Stimulated activated CD8-positive, alpha-beta memory T cell treated with anti-CD3 and anti-CD28 coated beads, Interleukin-4, amount 100 ng/mL, for 4 hours (primary cell): ENCODE measurements around the gene COLQ.
A peak's percentile ranks its signal among the peaks of the same experiment; 100 is the strongest.

ENCODE experiments used
- DNase-seq, 2 donors: peaks; one replicate each; pipeline ENCODE4 v3.0.0-alpha.2; 2020; ENCODE audit warnings: low read depth in 2 of 2, low spot score in 1 of 2

The COLQ gene

GRCh38 chr3:15520804-15521572 lies 518 bp downstream of the COLQ start:
- DNase-seq, result no peak

DNA sequence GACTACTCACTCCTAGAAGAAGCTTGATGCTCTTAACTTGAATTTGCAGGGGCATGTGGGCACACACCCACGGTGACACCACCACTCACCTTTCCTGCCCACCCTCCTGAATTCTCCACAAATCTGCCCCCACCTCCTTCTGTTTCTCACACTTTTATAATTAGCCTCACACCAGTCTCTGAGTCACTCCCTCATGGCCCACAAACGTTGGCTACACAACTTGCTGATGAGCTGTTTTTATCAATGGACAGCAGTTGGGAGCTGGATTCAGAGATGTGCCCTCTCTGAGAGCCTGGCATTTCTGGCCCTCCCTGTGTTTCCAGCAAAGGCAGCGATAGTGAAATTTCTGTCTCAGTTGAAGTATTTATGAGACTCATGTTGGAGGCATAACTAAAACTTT lies 1.3 kb downstream of the COLQ start:
- DNase-seq, result peak in 1 of 2 donors; percentile 26

GRCh38 chr3:15519096-15519495 lies 2.4 kb downstream of the COLQ start:
- DNase-seq, result no peak

DNA sequence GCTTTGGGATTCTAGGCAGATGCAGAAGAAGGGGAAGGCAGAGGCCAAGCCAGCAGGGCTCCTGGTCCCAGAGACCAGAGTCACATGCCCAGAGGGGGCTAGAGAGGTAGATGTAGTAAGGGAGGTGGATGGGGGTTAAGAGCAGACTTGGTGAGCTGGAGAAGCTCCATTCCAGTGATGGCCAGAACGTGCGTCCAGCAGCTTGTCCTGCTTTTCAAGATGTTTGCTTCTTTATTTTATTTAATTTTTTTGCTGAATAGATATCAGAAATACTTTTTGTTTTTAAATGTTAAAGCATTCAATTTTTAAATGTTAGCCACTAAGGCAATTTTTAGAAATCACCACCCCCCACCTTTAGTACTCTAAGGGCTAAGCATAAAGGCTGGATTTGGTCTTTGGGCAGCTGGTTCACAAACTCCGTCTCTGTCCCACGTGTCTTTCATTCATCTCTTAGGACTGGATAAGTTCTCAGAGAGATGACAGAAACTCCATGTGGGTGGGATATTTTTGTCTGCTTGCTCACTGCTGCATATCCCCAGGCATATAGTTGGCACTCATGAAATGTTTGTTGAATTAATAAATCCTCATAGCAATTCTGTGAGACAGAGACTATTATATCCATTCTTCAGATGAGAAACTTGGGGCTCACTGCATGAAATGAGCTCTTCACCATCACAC lies 6.7 kb downstream of the COLQ start:
- no peak for DNase-seq

GRCh38 chr3:15513810-15514662 lies 7.5 kb downstream of the COLQ start:
- DNase-seq, result no peak

- no peak for DNase-seq
Observed at GRCh38 chr3:15513116-15513515, 8.4 kb downstream of the COLQ start.

- DNase-seq, result no peak
Observed at GRCh38 chr3:15512166-15512565, 9.3 kb downstream of the COLQ start.

- DNase-seq, result no peak
Observed at GRCh38 chr3:15511156-15511555, 10.3 kb downstream of the COLQ start.

DNA sequence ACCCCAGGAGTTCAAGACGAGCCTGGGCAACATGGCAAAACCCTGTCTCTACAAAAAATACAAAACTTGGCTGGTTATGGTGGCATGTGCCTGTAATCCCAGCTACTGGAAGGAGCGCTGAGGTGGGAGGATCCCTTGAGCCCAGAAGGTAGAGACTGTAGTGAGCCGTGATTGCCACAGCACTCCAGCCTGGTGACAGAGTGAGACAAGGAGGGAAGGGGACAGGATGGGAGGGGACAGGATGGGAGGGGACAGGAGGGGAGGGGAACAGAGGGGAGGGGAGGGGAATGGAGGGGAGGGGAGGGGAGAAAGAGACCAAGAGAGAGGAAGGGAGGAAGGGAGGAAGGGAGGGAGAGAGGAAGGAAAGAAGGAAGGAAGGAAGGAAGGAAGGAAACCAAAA lies 11.0 kb downstream of the COLQ start:
- DNase-seq, result no peak

DNA sequence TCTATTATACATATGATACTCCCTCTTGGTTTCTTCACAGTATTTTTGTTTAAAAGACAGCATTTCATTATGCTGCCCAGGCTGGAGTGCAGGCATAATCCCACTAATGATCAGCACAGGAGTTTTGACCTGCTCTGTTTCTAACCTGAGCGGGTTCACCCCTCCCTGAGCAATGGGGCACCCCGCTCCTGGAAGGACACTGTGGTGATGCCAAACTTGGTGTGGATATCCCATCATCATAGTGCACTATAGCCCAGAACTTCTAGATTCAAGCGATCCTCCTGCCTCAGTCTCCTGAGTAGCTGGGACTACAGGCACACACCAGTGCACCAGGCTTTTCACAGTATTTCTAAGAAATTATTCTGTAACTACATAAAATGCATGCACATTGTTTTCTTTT lies 14.9 kb downstream of the COLQ start:
- DNase-seq, result no peak

GRCh38 chr3:15505479-15506165 lies 15.9 kb downstream of the COLQ start:
- DNase-seq, result no peak

DNA sequence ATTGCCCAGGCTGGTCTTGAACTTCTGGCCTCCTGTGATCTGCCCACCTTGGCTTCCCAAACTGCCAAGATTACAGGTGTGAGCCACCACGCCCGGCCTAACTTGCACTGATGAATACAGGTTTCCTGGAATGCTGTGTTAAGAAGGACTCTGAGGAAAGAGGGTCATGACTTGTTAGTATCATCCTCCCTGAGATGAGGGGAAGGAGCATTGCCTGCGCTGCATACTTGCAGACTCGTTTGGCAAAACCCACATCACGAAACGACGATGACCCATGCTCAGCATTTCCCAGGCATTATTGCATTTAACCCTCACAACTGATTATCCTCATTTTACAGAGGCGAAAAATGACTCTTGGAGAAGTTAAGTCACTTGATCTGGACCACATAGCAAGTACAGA lies 18.9 kb downstream of the COLQ start:
- no peak for DNase-seq

DNA sequence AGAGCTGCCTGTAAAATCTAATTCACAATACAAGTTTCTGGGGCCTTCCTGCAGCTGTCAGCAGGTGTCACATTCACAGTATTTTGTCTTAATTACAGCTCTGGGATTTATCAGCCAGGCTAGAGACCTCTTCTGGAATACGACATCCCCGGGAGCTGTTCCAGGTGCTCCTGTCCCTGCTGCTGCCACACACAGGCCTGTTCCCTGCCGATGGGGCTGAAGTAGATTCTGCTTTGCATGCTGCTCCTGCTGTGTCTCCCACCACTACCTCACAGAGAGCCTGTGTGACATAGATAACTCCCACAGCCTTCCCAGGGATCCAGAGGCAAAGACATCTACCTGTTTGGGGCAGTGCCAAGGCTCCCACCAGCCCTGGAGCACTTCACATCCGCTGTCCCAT lies 20.4 kb downstream of the COLQ start:
- DNase-seq, result no peak

DNA sequence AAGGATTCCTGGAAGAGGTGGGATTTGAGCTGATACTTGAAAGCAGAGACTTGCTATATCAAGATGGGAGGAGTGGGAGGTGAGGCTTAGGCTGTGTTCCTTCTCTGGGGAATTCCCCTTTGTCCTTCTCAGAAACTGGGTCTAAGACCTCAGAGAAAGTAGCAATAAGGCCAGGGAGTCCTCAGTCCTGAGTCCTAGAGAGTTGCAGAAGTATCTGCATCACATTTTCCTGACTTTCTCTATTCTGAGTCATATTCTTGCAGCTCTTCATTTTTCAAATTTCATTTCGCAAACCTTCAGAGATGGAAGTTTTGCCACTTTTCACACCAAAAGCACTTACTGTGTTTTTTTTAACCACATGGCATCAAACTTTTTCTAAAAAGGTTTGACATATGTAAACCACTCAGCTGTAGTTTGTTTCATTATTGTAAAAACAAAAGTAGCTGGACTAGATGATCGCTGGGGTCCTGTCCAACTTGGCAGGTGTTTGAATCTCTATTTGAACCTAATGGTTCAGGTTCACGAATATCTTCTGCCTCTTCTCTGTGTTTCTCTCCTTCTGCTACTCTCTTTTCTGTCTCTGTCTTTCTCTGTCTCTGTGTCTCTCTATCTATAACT lies 21.3 kb downstream of the COLQ start:
- DNase-seq, result no peak

GRCh38 chr3:15499536-15499935 lies 22.0 kb downstream of the COLQ start:
- no peak for DNase-seq

GRCh38 chr3:15498431-15499214 lies 22.9 kb downstream of the COLQ start:
- DNase-seq, result no peak

GRCh38 chr3:15497964-15498363 lies 23.5 kb downstream of the COLQ start:
- no peak for DNase-seq

DNA sequence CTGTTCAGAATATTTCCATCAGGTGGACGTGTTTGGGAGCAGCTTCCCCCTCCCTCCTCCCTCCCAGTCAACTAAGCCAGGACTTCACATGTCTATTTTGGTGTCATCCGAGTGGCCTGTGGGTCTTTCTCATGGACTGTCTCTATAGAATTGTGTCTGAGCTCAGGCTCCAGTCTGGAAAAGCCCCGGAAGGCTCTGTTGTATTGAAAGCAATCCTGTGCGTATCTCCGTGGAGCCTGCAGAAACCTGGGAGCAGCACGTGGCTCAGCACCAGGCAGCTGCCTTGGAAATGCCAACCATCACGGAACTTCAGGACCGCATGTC lies 25.2 kb downstream of the COLQ start:
- DNase-seq, result no peak

- no peak for DNase-seq
Observed at GRCh38 chr3:15495461-15496340, 25.8 kb downstream of the COLQ start.
